Erythroblast (primary cell): ENCODE data around the gene ACVR1B.

Experiments used
- GATA1 ChIP-seq: IDR thresholded peaks from 2 replicates; pipeline ENCODE4 v1.6.1; 2011; ENCODE audit warnings: low read depth, mild to moderate bottlenecking, control low read depth, low read length, moderate library complexity
- POLR2A ChIP-seq: IDR thresholded peaks from 2 replicates; pipeline ENCODE4 v1.6.1; 2011; ENCODE audit warnings: mild to moderate bottlenecking, low read length

DNA sequence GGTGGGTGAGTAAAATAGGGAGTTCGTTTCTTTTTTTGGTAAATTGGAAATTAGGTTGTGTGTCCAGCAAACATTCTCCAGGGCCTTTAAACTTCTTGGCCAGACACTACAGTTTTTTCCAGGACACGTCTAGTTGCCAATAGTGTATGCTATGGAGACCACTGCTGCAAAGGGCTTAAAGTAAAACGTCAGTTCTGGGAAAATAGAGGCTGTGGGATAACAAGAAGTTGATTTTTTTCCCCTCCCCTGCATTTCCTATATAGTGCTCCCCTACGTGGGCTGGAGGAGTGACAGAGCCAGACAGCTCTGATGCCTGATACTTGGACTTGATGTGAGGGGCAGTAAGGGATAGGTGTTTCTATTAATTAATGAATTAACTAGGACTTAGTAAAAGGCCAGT lies 2.4 kb downstream of the ACVR1B start:
- TF ChIP-seq POLR2A (no peak), GATA1 (no peak)
